ENCODE results near the gene MUC22.

Gene MUC22

DNA sequence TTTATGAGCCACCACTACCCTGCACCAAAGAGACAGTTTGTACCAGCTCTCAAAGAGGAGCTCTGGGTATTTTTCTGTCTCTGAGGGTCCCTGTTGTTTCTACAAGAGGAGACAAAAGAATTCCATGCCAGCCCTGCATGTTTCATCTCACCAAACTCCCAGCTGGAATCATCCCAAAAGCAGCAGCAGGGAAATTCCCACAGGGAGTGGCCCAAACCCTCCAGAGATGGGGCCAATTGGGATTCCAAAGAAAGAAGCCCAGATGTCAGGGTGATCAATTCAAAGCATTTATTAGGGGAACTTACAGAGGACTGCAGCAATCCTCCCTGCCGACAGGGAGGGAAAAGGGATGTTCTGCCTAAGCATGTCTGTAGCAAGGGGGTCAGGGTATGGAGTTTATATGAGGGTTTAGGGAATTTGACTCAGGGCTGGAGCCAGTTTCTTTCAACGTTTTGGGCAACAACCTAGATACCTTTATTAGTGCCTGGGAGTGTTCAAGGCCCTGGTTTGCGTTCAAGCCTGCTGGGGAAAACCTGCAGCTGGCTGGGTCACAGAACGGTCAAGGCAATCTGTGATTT is 47.2 kb downstream of the MUC22 start:
- Histone ChIP-seq H3K9ac (ENCODE audit: low read length) (no peak overlapping the region), H3K4me1 (ENCODE audit: low read length) (no peaks in the 10 kb centered on the region), H3K4me3 (ENCODE audit: low read length) (no peak overlapping the region), H3K79me2 (ENCODE audit: low read length) (no peaks in the 10 kb centered on the region), H3K9me3 (ENCODE audit: insufficient read depth, low read length) (no peaks in the 10 kb centered on the region), H3K27ac (ENCODE audit: low read length) (no peak overlapping the region), H3K36me3 (replicated peaks; ENCODE audit: low read depth, low read length) (no peaks in the 10 kb centered on the region), H4K20me1 (ENCODE audit: insufficient read depth, low read length) (no peaks in the 10 kb centered on the region), H3K27me3 (ENCODE audit: low read depth, low read length) (0 out of 2 replicates have a peak, but pooled peaks cover 6% of the 10 kb centered on the region), H2AFZ (ENCODE audit: low read depth, low read length) (no peak overlapping the region), H3K4me2 (ENCODE audit: low read length) (no peak overlapping the region)
- TF ChIP-seq, protein P1, sequence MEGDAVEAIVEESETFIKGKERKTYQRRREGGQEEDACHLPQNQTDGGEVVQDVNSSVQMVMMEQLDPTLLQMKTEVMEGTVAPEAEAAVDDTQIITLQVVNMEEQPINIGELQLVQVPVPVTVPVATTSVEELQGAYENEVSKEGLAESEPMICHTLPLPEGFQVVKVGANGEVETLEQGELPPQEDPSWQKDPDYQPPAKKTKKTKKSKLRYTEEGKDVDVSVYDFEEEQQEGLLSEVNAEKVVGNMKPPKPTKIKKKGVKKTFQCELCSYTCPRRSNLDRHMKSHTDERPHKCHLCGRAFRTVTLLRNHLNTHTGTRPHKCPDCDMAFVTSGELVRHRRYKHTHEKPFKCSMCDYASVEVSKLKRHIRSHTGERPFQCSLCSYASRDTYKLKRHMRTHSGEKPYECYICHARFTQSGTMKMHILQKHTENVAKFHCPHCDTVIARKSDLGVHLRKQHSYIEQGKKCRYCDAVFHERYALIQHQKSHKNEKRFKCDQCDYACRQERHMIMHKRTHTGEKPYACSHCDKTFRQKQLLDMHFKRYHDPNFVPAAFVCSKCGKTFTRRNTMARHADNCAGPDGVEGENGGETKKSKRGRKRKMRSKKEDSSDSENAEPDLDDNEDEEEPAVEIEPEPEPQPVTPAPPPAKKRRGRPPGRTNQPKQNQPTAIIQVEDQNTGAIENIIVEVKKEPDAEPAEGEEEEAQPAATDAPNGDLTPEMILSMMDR (IDR thresholded peaks at IDR 0.05; ENCODE audit: low read depth, low read length), result no peak
- no peak for TF ChIP-seq EZH2phosphoT487 (IDR thresholded peaks at IDR 0.05; ENCODE audit: low read depth)

DNA sequence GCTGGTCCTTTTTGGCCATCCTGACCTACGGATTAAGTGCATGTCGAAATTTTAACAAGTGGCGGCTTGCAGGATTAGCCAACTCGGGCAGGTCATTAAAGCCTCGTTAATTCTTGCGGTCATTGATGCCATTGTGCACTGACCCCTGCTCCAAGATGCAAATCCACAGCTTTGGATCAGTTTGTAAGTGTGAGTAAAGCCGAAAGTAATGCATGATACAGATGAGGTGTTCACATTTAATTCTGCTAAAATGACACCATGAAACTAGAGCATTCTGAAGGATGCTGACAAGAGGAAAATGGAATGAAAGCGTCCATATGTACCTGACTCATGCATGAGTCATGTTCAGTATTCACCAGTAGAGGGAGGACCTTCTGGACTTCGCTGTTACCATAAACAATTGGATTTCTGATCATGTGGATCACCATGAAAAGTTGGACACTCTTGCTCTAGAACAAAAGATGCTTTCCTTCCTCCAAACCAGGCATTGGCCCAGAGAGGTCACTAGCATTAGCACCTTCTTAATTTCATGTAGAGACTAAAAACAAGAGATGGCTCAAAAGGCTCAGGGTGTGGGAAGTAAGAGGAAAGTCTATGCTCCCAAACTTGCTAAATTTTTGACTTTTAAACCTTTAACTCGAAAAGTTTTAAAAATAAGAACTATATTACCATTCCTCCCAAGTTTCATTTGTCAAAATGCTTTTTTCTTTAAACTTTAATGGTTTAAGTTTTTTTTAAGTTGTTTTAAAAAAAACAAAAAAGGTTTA is 48.0 kb downstream of the MUC22 start:
- H3K9me3 ChIP-seq (ENCODE audit: insufficient read depth, low read length), result no peaks in the 10 kb centered on the region
- 0 out of 2 replicates have a peak, but pooled peaks cover 6% of the 10 kb centered on the region for H3K27me3 ChIP-seq (ENCODE audit: low read depth, low read length)
- H3K4me3 ChIP-seq (ENCODE audit: low read length), result no peak overlapping the region
- no peak for TF ChIP-seq EZH2phosphoT487 (IDR thresholded peaks at IDR 0.05; ENCODE audit: low read depth)
- TF ChIP-seq, protein P1 (IDR thresholded peaks at IDR 0.05; ENCODE audit: low read depth, low read length), result peak; percentile 43
- H3K36me3 ChIP-seq (replicated peaks; ENCODE audit: low read depth, low read length), result no peaks in the 10 kb centered on the region
- H2AFZ ChIP-seq (ENCODE audit: low read depth, low read length), result no peak overlapping the region
- no peaks in the 10 kb centered on the region for H4K20me1 ChIP-seq (ENCODE audit: insufficient read depth, low read length)
- H3K27ac ChIP-seq (ENCODE audit: low read length), result no peak overlapping the region
- no peak overlapping the region for H3K9ac ChIP-seq (ENCODE audit: low read length)
- H3K79me2 ChIP-seq (ENCODE audit: low read length), result no peaks in the 10 kb centered on the region
- no peaks in the 10 kb centered on the region for H3K4me1 ChIP-seq (ENCODE audit: low read length)
- H3K4me2 ChIP-seq (ENCODE audit: low read length), result no peak overlapping the region

DNA sequence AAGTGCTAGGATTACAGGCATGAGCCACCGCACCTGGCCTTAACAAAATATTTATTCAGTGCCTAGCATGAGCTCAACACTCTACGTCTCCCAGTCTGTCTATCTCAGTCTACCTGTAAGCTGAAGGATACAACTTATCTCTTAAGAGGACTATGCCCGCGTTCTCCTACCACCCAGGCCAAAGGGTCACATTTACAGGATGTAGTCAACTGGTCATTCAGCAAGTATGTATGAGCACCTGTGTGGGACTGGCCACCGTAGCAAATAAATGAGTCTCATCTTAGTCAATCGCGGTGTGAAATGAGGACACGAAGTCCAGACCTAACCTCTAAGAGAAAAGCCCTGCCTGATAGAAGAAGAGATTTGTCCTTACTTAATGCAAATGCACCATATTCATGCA is 49.9 kb downstream of the MUC22 start:
- no peaks in the 10 kb centered on the region for H3K4me1 ChIP-seq (ENCODE audit: low read length)
- H3K36me3 ChIP-seq (replicated peaks; ENCODE audit: low read depth, low read length), result no peaks in the 10 kb centered on the region
- TF ChIP-seq, protein P1 (IDR thresholded peaks at IDR 0.05; ENCODE audit: low read depth, low read length), result no peak
- no peak for TF ChIP-seq EZH2phosphoT487 (IDR thresholded peaks at IDR 0.05; ENCODE audit: low read depth)
- H4K20me1 ChIP-seq (ENCODE audit: insufficient read depth, low read length), result no peaks in the 10 kb centered on the region
- H2AFZ ChIP-seq (ENCODE audit: low read depth, low read length), result no peak overlapping the region
- no peaks in the 10 kb centered on the region for H3K9me3 ChIP-seq (ENCODE audit: insufficient read depth, low read length)
- no peaks in the 10 kb centered on the region for H3K79me2 ChIP-seq (ENCODE audit: low read length)
- no peak overlapping the region for H3K4me2 ChIP-seq (ENCODE audit: low read length)
- no peak overlapping the region for H3K27ac ChIP-seq (ENCODE audit: low read length)
- H3K27me3 ChIP-seq (ENCODE audit: low read depth, low read length), result 0 out of 2 replicates have a peak, but pooled peaks cover 6% of the 10 kb centered on the region
- H3K4me3 ChIP-seq (ENCODE audit: low read length), result no peak overlapping the region
- H3K9ac ChIP-seq (ENCODE audit: low read length), result no peak overlapping the region

DNA sequence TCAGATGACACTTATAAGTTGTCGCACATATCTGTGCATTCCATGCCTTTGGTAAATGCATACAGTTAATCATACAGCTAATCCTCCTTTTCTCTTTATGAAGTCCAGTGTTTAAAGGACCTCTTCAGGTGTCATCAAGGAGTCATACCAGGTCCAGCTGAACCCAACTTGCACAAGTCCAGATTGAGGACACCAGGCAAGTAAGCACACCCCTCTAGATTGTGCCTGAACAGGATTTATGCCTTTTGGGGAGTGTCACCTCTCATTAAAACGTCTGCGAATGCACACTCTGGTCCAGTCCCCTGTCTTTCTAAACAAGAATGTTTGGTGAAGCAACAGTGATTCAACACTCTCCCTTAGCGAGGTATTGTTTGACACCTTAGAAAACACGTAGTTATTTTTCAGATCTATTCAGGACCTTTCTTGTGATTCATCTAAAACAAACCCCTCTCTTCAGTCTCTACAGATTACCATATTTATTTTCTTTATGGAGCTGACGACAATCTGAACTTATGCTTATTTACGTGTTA is 53.7 kb downstream of the MUC22 start:
- Histone ChIP-seq H3K4me2 (ENCODE audit: low read length) (no peak overlapping the region), H3K27ac (ENCODE audit: low read length) (no peak overlapping the region), H3K9ac (ENCODE audit: low read length) (no peak overlapping the region), H3K4me1 (ENCODE audit: low read length) (no peaks in the 10 kb centered on the region), H3K27me3 (ENCODE audit: low read depth, low read length) (0 out of 2 replicates have a peak, but pooled peaks cover 6% of the 10 kb centered on the region), H4K20me1 (ENCODE audit: insufficient read depth, low read length) (no peaks in the 10 kb centered on the region), H3K4me3 (ENCODE audit: low read length) (no peak overlapping the region), H3K9me3 (ENCODE audit: insufficient read depth, low read length) (no peaks in the 10 kb centered on the region), H3K36me3 (replicated peaks; ENCODE audit: low read depth, low read length) (no peaks in the 10 kb centered on the region), H2AFZ (ENCODE audit: low read depth, low read length) (no peak overlapping the region), H3K79me2 (ENCODE audit: low read length) (no peaks in the 10 kb centered on the region)
- TF ChIP-seq EZH2phosphoT487 (IDR thresholded peaks at IDR 0.05; ENCODE audit: low read depth), result no peak
- TF ChIP-seq, protein P1 (IDR thresholded peaks at IDR 0.05; ENCODE audit: low read depth, low read length), result no peak

All from OCI-LY3 (cell line).